H1 (cell line): ENCODE results near the gene SLMAP. TPM values are rescaled to one million over a fixed set of nuclear protein-coding genes. Genes with fewer than 3 reads are reported as not detected.

Source experiments
- CTCF ChIA-PET: fragments of 300-600 bp; sonication (Branson Sonifier 250); formaldehyde crosslinking; loops from one replicate; lab custom pipeline; 2021; ENCODE audit not compliant: partially characterized antibody; lab: Charles Lee
- POLR2A ChIA-PET: fragments of 300-600 bp; sonication (Branson Sonifier 250); formaldehyde crosslinking; loops from one replicate; lab custom pipeline; 2021; ENCODE audit warnings: inconsistent platforms; ENCODE audit not compliant: partially characterized antibody; lab: Charles Lee
- DNase-seq, 2 experiments: peaks; one replicate each; pipeline versions ENCODE4 v3.0.0 to v3.0.0-alpha.2; 2010 to 2022; ENCODE audit warnings: low spot score in 2 of 2, low read depth in 1 of 2, mixed read lengths in 1 of 2
- FAIRE-seq: peaks from 2 replicates; lab custom pipeline; 2011; peaks lifted over from hg19 to GRCh38; lab: Jason Lieb, UNC
- H2AFZ ChIP-seq: 2 replicates; pipeline ENCODE4 v1.8.1; 2012; ENCODE audit warnings: low read length, inconsistent platforms
- H2AK5ac ChIP-seq: 2 replicates; pipeline ENCODE4 v1.6.1; 2013; ENCODE audit warnings: low read depth, low read length
- H2BK120ac ChIP-seq: replicated peaks from 2 replicates; pipeline ENCODE3; 2013; ENCODE audit warnings: low read depth, low read length, inconsistent platforms
- H2BK12ac ChIP-seq: 2 replicates; pipeline ENCODE4 v1.6.1; 2013; ENCODE audit warnings: low read depth, low read length
- H2BK15ac ChIP-seq: 2 replicates; pipeline ENCODE4 v1.6.1; 2013; ENCODE audit warnings: low read length
- H2BK20ac ChIP-seq: 2 replicates; pipeline ENCODE4 v1.6.1; 2013; ENCODE audit warnings: low read length
- H2BK5ac ChIP-seq: 2 replicates; pipeline ENCODE4 v1.6.1; 2013; ENCODE audit warnings: low read depth, low read length
- H3K14ac ChIP-seq: 2 replicates; pipeline ENCODE4 v1.6.1; 2013; ENCODE audit warnings: inconsistent platforms; ENCODE audit not compliant: insufficient read length
- H3K18ac ChIP-seq: 2 replicates; pipeline ENCODE4 v1.6.1; 2013; ENCODE audit warnings: low read length; ENCODE audit errors: extremely low read depth
- H3K23ac ChIP-seq: 2 replicates; pipeline ENCODE4 v1.6.1; 2013; ENCODE audit warnings: inconsistent platforms; ENCODE audit not compliant: insufficient read length
- H3K23me2 ChIP-seq: 2 replicates; pipeline ENCODE4 v1.6.1; 2013; ENCODE audit warnings: low read depth, low read length
- H3K27ac ChIP-seq: 2 replicates; pipeline ENCODE4 v1.6.1; 2011; ENCODE audit warnings: low read depth, low read length, inconsistent platforms
- H3K27me3 ChIP-seq, 4 experiments: replicated peaks in 1 of 4; 1 replicate in 1 of 4; 2 replicates in 3 of 4; pipeline versions ENCODE4 v1.6.1 to v1.8.1; 2011 to 2013; ENCODE audit warnings: low read length in 3 of 4, mild to moderate bottlenecking in 3 of 4, inconsistent platforms in 2 of 4, mixed read lengths in 2 of 4, moderate library complexity in 1 of 4; ENCODE audit not compliant: control insufficient read depth in 3 of 4, insufficient read depth in 3 of 4; ENCODE audit errors: extremely low read depth in 1 of 4
- H3K36me3 ChIP-seq, 4 experiments: 2 replicates each; pipeline versions ENCODE4 v1.6.1 to v1.8.1; 2011 to 2013; ENCODE audit warnings: mild to moderate bottlenecking in 4 of 4, low read length in 3 of 4, moderate library complexity in 2 of 4, control low read depth in 1 of 4, inconsistent platforms in 1 of 4; ENCODE audit not compliant: insufficient read depth in 4 of 4, control insufficient read depth in 2 of 4
- H3K4ac ChIP-seq: replicated peaks from 2 replicates; pipeline ENCODE3; 2013; ENCODE audit warnings: low read length, low read depth, mixed read lengths, inconsistent platforms; ENCODE audit not compliant: insufficient read length
- H3K4me1 ChIP-seq, 4 experiments: replicated peaks in 1 of 4; 1 replicate in 1 of 4; 2 replicates in 3 of 4; pipeline versions ENCODE4 v1.6.1 to v1.8.1; 2011 to 2013; ENCODE audit warnings: low read length in 3 of 4, inconsistent platforms in 2 of 4, mixed read lengths in 1 of 4; ENCODE audit not compliant: insufficient read depth in 4 of 4, control insufficient read depth in 3 of 4
- H3K4me2 ChIP-seq, 2 experiments: 2 replicates each; pipeline versions ENCODE4 v1.6.1 to v1.8.1; 2011 to 2013; ENCODE audit warnings: low read depth in 2 of 2, low read length in 2 of 2, control low read depth in 1 of 2, inconsistent platforms in 1 of 2, mild to moderate bottlenecking in 1 of 2; ENCODE audit not compliant: insufficient read depth in 1 of 2
- H3K4me3 ChIP-seq, 4 experiments: fragments of 200-600, 300-600 bp in 1 of 4; sonication (generic), shearing (Covaris generic), sonication (Bioruptor Twin) in 1 of 4; 2 replicates each; pipeline versions ENCODE4 v1.5.1 to v1.8.1; 2011 to 2016; ENCODE audit warnings: low read length in 4 of 4, low read depth in 3 of 4, control low read depth in 2 of 4, inconsistent platforms in 2 of 4, mild to moderate bottlenecking in 2 of 4, mixed read lengths in 1 of 4, moderate library complexity in 1 of 4; ENCODE audit not compliant: insufficient read depth in 2 of 4; ENCODE audit errors: extremely low read depth in 1 of 4
- H3K56ac ChIP-seq: replicated peaks from 2 replicates; pipeline ENCODE3; 2013; ENCODE audit warnings: low read depth, mild to moderate bottlenecking, mixed read lengths, low read length, inconsistent platforms; ENCODE audit not compliant: insufficient read length
- H3K79me1 ChIP-seq: 2 replicates; pipeline ENCODE4 v1.6.1; 2013; ENCODE audit warnings: low read depth, low read length, control low read depth
- H3K79me2 ChIP-seq, 2 experiments: 2 replicates each; pipeline versions ENCODE4 v1.6.1 to v1.8.1; 2012 to 2013; ENCODE audit warnings: low read length in 2 of 2, mild to moderate bottlenecking in 2 of 2, inconsistent platforms in 1 of 2; ENCODE audit not compliant: insufficient read depth in 2 of 2, control insufficient read depth in 1 of 2
- H3K9ac ChIP-seq, 4 experiments: replicated peaks in 1 of 4; 1 replicate in 1 of 4; 2 replicates in 3 of 4; pipeline versions ENCODE4 v1.6.1 to v1.8.1; 2011 to 2013; ENCODE audit warnings: low read depth in 3 of 4, low read length in 3 of 4, control low read depth in 2 of 4, mild to moderate bottlenecking in 2 of 4, moderate library complexity in 2 of 4, inconsistent platforms in 1 of 4; ENCODE audit errors: extremely low read depth in 1 of 4
- H3K9me3 ChIP-seq, 2 experiments: 2 replicates each; pipeline versions ENCODE4 v1.6.1 to v1.8.1; 2012 to 2013; ENCODE audit warnings: mild to moderate bottlenecking in 2 of 2, moderate library complexity in 2 of 2, control low read depth in 1 of 2, inconsistent platforms in 1 of 2, low read depth in 1 of 2, low read length in 1 of 2, mixed read lengths in 1 of 2; ENCODE audit not compliant: insufficient read depth in 2 of 2
- H4K20me1 ChIP-seq, 2 experiments: replicated peaks in 1 of 2; 2 replicates each; pipeline versions ENCODE3 to v1.8.1; 2011 to 2013; ENCODE audit warnings: inconsistent platforms in 2 of 2, low read length in 2 of 2, mild to moderate bottlenecking in 1 of 2; ENCODE audit not compliant: insufficient read depth in 2 of 2, control insufficient read depth in 1 of 2
- H4K5ac ChIP-seq: 2 replicates; pipeline ENCODE4 v1.6.1; 2013; ENCODE audit warnings: low read length, low read depth, mixed read lengths, inconsistent platforms; ENCODE audit not compliant: insufficient read length
- H4K8ac ChIP-seq: 2 replicates; pipeline ENCODE4 v1.8.0; 2013; ENCODE audit warnings: mild to moderate bottlenecking, moderate library complexity, low read length, inconsistent platforms; ENCODE audit not compliant: insufficient read depth; ENCODE audit errors: extremely low read depth
- H4K91ac ChIP-seq: replicated peaks from 2 replicates; pipeline ENCODE3; 2013; ENCODE audit warnings: low read length, mixed read lengths, inconsistent platforms; ENCODE audit not compliant: insufficient read length
- ATF3 ChIP-seq: IDR thresholded peaks from 2 replicates; pipeline ENCODE4 v1.6.1; 2011; ENCODE audit warnings: low read depth, mild to moderate bottlenecking, low read length; ENCODE audit not compliant: insufficient read depth
- CBX8 ChIP-seq: fragments of 300-800, 300-1000 bp; sonication (generic); IDR thresholded peaks from 2 replicates; pipeline ENCODE4 v1.7.1; 2016; ENCODE audit warnings: low read depth, low read length, borderline replicate concordance
- CEBPB ChIP-seq: IDR thresholded peaks from 2 replicates; pipeline ENCODE4 v1.6.1; 2012; ENCODE audit warnings: low read depth, low read length
- GTF2F1 ChIP-seq: IDR thresholded peaks from 2 replicates; pipeline ENCODE4 v1.6.1; 2012; ENCODE audit warnings: low read depth, low read length, improper control_type of control experiment, borderline replicate concordance
- JUND ChIP-seq: IDR thresholded peaks from 2 replicates; pipeline ENCODE4 v1.6.1; 2011; ENCODE audit warnings: mild to moderate bottlenecking, improper control_type of control experiment, low read length
- KDM1A ChIP-seq: fragments of 200-600, 300-600 bp; sonication (generic); IDR thresholded peaks from 2 replicates; pipeline ENCODE4 v1.7.1; 2016; ENCODE audit warnings: mild to moderate bottlenecking, low read length, borderline replicate concordance
- PHF8 ChIP-seq: fragments of 200-600 bp; sonication (generic); conservative IDR thresholded peaks from 2 replicates; pipeline ENCODE4 v1.7.1; 2012; ENCODE audit warnings: low read depth, mild to moderate bottlenecking, inconsistent platforms, low read length, moderate library complexity
- POU5F1 ChIP-seq: IDR thresholded peaks from 2 replicates; pipeline ENCODE4 v1.6.1; 2011; ENCODE audit warnings: low read depth, mild to moderate bottlenecking, low read length, moderate library complexity
- RAD21 ChIP-seq, 2 experiments: IDR thresholded peaks in 1 of 2; conservative IDR thresholded peaks in 1 of 2; 2 replicates each; pipeline ENCODE4 v1.6.1; 2011; ENCODE audit warnings: low read depth in 2 of 2, low read length in 2 of 2, improper control_type of control experiment in 1 of 2, inconsistent platforms in 1 of 2, mild to moderate bottlenecking in 1 of 2, moderate library complexity in 1 of 2
- WGBS, 2 experiments: shearing (Covaris generic) in 1 of 2; methylation state at CpG; one replicate each; pipeline versions ENCODE4 v1.1.6 to v1.1.7; 2013 to 2015; ENCODE audit warnings: low lambda C conversion rate in 2 of 2, mixed read lengths in 2 of 2, inconsistent platforms in 1 of 2, low coverage in 1 of 2, missing lambda C conversion rate in 1 of 2; ENCODE audit not compliant: insufficient replicate concordance in 2 of 2, insufficient coverage in 1 of 2, insufficient read length in 1 of 2; ENCODE audit errors: extremely low coverage in 1 of 2, missing lambda C conversion rate in 1 of 2; 5-methylcytosine and 5-hydroxymethylcytosine counted together
- polyA plus RNA-seq, 7 experiments: library from polyadenylated mRNA; depleted of rRNA in 3 of 7; stranded (reverse) in 5 of 7; unstranded in 2 of 7; fragments of >200 nt in 5 of 7; fragments of 200-250 nt in 2 of 7; gene quantifications; 1 replicate in 5 of 7; 2 replicates in 1 of 7; 4 replicates in 1 of 7; pipeline versions ENCODE4 v1.2.1 to v1.2.3, GENCODE V29; 2011 to 2013; ENCODE audit warnings: missing spikeins in 2 of 7, mixed read lengths in 2 of 7
- total RNA-seq: library from RNA; stranded (reverse); fragmentation: NEBNext Ultra II Directional; extraction: Animal tissue kit (Norgen Biotek cat#: 25700); gene quantifications from 2 replicates; pipeline ENCODE4 v1.2.1, GENCODE V29; 2021

Gene SLMAP
- total and polyA plus RNA-seq, 2 of the 8 experiments (the other 6 are each of a cell fraction or from before 2014, with no cell fraction given) = 13.6 to 70.4 TPM

GRCh38 chr3:57892423-57892822 is 136.3 kb downstream of the SLMAP start:
- WGBS, 2 experiments = 96% methylated on average over 3 of the region's 3 CpGs; no CpG with 5 or more reads in 1 of the 2 experiments
- Histone ChIP-seq H3K9ac (no peak overlapping the region), H3K4me1 (no peaks in the 10 kb centered on the region), H2BK12ac (no peak overlapping the region), H3K27me3 (no peaks in the 10 kb centered on the region), H3K27ac (no peak overlapping the region), H3K4me3 (no peak overlapping the region), H2BK15ac (no peak overlapping the region), H2BK120ac (no peak overlapping the region), H4K5ac (no peak overlapping the region), H3K14ac (no peak overlapping the region), H3K4me2 (no peak overlapping the region), H3K36me3 (no peaks in the 10 kb centered on the region; a peak in 1 of 8 replicates), H2AK5ac (no peak overlapping the region), H3K79me2 (no peaks in the 10 kb centered on the region), H2AFZ (no peak overlapping the region), H3K56ac (no peak overlapping the region), H3K18ac (no peak overlapping the region), H2BK20ac (no peak overlapping the region), H3K23ac (no peak overlapping the region), H4K8ac (no peak overlapping the region), H3K9me3 (no peaks in the 10 kb centered on the region), H3K79me1 (no peaks in the 10 kb centered on the region), H3K23me2 (no peaks in the 10 kb centered on the region; the same call in 1 of the 2 replicates), H4K91ac (no peak overlapping the region), H2BK5ac (no peak overlapping the region), H3K4ac (no peak overlapping the region), H4K20me1 (no peaks in the 10 kb centered on the region)
- ChIA-PET POLR2A (interaction anchor here (0.6 kb wide), 1 partner anchor 65 kb away, joined by 3 read pairs; no protein-coding TSS in a partner anchor), CTCF (interaction anchor here (0.6 kb wide), 1 partner anchor 136 kb away, joined by 3 read pairs; the partner anchor contains the start of gene SLMAP)
- no peak for FAIRE-seq
- DNase-seq = no peak
- TF ChIP-seq GTF2F1 (no peak), JUND (no peak), CBX8 (no peak), ATF3 (no peak), POU5F1 (no peak), KDM1A (no peak), RAD21 (IDR thresholded peaks at IDR 0.05 in 1 of 2, conservative IDR thresholded peaks at IDR 0.05 in 1 of 2; ENCODE audit: low read depth in 2 of 2, low read length in 2 of 2) (no peak), CEBPB (no peak), PHF8 (no peak)
